SK-N-SH treated with all-trans-retinoic acid at 6 μM for 48 hours (cell line): Measurements from ENCODE around the gene CYP4A22.

Experiments
- ATAC-seq: fragments of 200-7000 bp; cut with Tn5 transposase; 3 replicates; pipeline ENCODE4 v1.9.1; 2020; ENCODE audit warnings: mild to moderate bottlenecking, moderate library complexity
- BACH2 ChIP-seq: fragments of 250-450 bp; sonication (Bioruptor Pico); IDR thresholded peaks from 2 replicates; pipeline ENCODE4 v1.9.0; 2021; ENCODE audit warnings: mild to moderate bottlenecking, borderline replicate concordance
- CREB5 ChIP-seq: fragments of 250-450 bp; sonication (Bioruptor Pico); IDR thresholded peaks from 2 replicates; pipeline ENCODE4 v1.5.1; 2020; ENCODE audit warnings: low read depth, mild to moderate bottlenecking, moderate library complexity
- CSDC2 ChIP-seq: fragments of 250-450 bp; sonication (Bioruptor Pico); IDR thresholded peaks from 2 replicates; pipeline ENCODE4 v1.5.0; 2020; ENCODE audit warnings: mild to moderate bottlenecking, moderate library complexity
- CSRNP3 ChIP-seq: fragments of 250-450 bp; sonication (Bioruptor Pico); IDR thresholded peaks from 2 replicates; pipeline ENCODE4 v1.5.1; 2021; ENCODE audit warnings: mild to moderate bottlenecking, moderate library complexity
- ESRRG ChIP-seq: fragments of 250-450 bp; sonication (Bioruptor Pico); IDR thresholded peaks from 2 replicates; pipeline ENCODE4 v1.6.1; 2021; ENCODE audit warnings: mild to moderate bottlenecking
- GLIS3 ChIP-seq: fragments of 250-450 bp; sonication (Bioruptor Pico); IDR thresholded peaks from 2 replicates; pipeline ENCODE4 v1.5.0; 2020; ENCODE audit warnings: mild to moderate bottlenecking, moderate library complexity
- ISL1 ChIP-seq: fragments of 250-450 bp; sonication (Bioruptor Pico); IDR thresholded peaks from 2 replicates; pipeline ENCODE4 v2.1.2; 2022; ENCODE audit warnings: mild to moderate bottlenecking, moderate library complexity
- OSR1 ChIP-seq: fragments of 250-450 bp; sonication (Bioruptor Pico); IDR thresholded peaks from 2 replicates; pipeline ENCODE4 v1.8.0; 2022; ENCODE audit warnings: moderate library complexity, mild to moderate bottlenecking, inconsistent platforms
- PPARA ChIP-seq: fragments of 250-450 bp; sonication (Bioruptor Pico); IDR thresholded peaks from 2 replicates; pipeline ENCODE4 v1.5.0; 2020; ENCODE audit warnings: mild to moderate bottlenecking, borderline replicate concordance
- RARB ChIP-seq: fragments of 250-450 bp; sonication (Bioruptor Pico); IDR thresholded peaks from 2 replicates; pipeline ENCODE4 v1.8.0; 2021; ENCODE audit warnings: mild to moderate bottlenecking, moderate library complexity
- SNAI2 ChIP-seq: fragments of 250-450 bp; sonication (Bioruptor Pico); IDR thresholded peaks from 2 replicates; pipeline ENCODE4 v1.5.0; 2020; ENCODE audit warnings: mild to moderate bottlenecking, moderate library complexity
- TOX ChIP-seq: fragments of 250-450 bp; sonication (Bioruptor Pico); IDR thresholded peaks from 2 replicates; pipeline ENCODE4 v1.8.0; 2021; ENCODE audit warnings: mild to moderate bottlenecking, moderate library complexity, borderline replicate concordance
- ZFP3 ChIP-seq: fragments of 250-450 bp; sonication (Bioruptor Pico); IDR thresholded peaks from 2 replicates; pipeline ENCODE4 v1.5.0; 2020; ENCODE audit warnings: mild to moderate bottlenecking, moderate library complexity
- ZNF565 ChIP-seq: fragments of 450-650 bp; formaldehyde crosslinking; conservative IDR thresholded peaks from 2 replicates; pipeline ENCODE4 v1.5.0; 2020; ENCODE audit warnings: low read depth, mild to moderate bottlenecking, moderate library complexity
- ZNF8 ChIP-seq: fragments of 450-650 bp; formaldehyde crosslinking; IDR thresholded peaks from 2 replicates; pipeline ENCODE4 v1.5.0; 2020; ENCODE audit warnings: mild to moderate bottlenecking, moderate library complexity
- TF ChIP-seq, protein P1 (sequence below): fragments of 250-450 bp; sonication (Bioruptor Pico); IDR thresholded peaks from 2 replicates; pipeline ENCODE4 v1.8.0; 2020; ENCODE audit warnings: mild to moderate bottlenecking, moderate library complexity, borderline replicate concordance
- TF ChIP-seq, protein P2 (sequence below): fragments of 250-450 bp; sonication (Bioruptor Pico); IDR thresholded peaks from 2 replicates; pipeline ENCODE4 v1.5.0; 2020; ENCODE audit warnings: mild to moderate bottlenecking, moderate library complexity

The CYP4A22 gene

GRCh38 chr1:47137198-47137597 lies at the start of gene CYP4A22:
Gene CYP4A22, plus strand, starts transcription at chr1:47137441. Its CDS starts 45 bp downstream, at chr1:47137486.
- ATAC-seq: no peak
- TF ChIP-seq RARB (CRISPR knock-in tag) (no peak), TOX (CRISPR knock-in tag) (no peak), PPARA (CRISPR knock-in tag) (no peak), ZNF565 (CRISPR knock-in tag) (no peak), ZFP3 (CRISPR knock-in tag) (no peak), OSR1 (no peak)
- TF ChIP-seq, protein P1, sequence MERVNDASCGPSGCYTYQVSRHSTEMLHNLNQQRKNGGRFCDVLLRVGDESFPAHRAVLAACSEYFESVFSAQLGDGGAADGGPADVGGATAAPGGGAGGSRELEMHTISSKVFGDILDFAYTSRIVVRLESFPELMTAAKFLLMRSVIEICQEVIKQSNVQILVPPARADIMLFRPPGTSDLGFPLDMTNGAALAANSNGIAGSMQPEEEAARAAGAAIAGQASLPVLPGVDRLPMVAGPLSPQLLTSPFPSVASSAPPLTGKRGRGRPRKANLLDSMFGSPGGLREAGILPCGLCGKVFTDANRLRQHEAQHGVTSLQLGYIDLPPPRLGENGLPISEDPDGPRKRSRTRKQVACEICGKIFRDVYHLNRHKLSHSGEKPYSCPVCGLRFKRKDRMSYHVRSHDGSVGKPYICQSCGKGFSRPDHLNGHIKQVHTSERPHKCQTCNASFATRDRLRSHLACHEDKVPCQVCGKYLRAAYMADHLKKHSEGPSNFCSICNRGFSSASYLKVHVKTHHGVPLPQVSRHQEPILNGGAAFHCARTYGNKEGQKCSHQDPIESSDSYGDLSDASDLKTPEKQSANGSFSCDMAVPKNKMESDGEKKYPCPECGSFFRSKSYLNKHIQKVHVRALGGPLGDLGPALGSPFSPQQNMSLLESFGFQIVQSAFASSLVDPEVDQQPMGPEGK (CRISPR knock-in tag): no peak

GRCh38 chr1:47089356-47089755 lies 47.9 kb upstream of the CYP4A22 start:
- peak; percentile 67; the same call in 2 of the 3 replicates for ATAC-seq

- ATAC-seq: peak; percentile 39; the same call in 2 of the 3 replicates
Measured at GRCh38 chr1:47091476-47091875, 45.8 kb upstream of the CYP4A22 start.

DNA sequence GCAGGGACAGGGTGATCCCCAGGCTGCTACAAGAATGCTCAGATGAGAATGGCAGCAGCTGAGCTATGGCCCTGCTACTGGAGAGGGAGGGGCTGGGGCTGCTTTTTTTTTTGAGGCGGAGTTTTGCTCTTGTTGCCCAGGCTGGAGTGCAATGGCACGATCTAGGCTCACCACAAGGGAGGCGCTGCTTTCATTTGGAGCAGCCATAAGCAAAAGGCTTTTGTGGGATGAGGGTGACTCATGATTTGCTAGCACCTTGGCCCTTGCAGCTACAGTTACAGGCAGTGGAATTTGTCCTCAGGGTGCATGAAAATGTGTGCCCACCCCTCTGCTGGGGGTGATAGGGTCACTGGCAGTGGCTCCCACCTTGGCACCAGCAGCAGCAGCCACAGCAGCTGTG lies 32.4 kb upstream of the CYP4A22 start:
- ATAC-seq: no peak

More for the DNA sequence above, 32.4 kb upstream of the CYP4A22 start:
- TF ChIP-seq TOX (CRISPR knock-in tag) (no peak), ZNF8 (CRISPR knock-in tag) (no peak), CREB5 (CRISPR knock-in tag) (no peak), ZFP3 (CRISPR knock-in tag) (no peak), BACH2 (CRISPR knock-in tag) (no peak), PPARA (CRISPR knock-in tag) (no peak), GLIS3 (CRISPR knock-in tag) (no peak), SNAI2 (no peak), CSRNP3 (CRISPR knock-in tag) (no peak), CSDC2 (no peak), ESRRG (no peak), ISL1 (CRISPR knock-in tag) (no peak)
- TF ChIP-seq, protein P2, sequence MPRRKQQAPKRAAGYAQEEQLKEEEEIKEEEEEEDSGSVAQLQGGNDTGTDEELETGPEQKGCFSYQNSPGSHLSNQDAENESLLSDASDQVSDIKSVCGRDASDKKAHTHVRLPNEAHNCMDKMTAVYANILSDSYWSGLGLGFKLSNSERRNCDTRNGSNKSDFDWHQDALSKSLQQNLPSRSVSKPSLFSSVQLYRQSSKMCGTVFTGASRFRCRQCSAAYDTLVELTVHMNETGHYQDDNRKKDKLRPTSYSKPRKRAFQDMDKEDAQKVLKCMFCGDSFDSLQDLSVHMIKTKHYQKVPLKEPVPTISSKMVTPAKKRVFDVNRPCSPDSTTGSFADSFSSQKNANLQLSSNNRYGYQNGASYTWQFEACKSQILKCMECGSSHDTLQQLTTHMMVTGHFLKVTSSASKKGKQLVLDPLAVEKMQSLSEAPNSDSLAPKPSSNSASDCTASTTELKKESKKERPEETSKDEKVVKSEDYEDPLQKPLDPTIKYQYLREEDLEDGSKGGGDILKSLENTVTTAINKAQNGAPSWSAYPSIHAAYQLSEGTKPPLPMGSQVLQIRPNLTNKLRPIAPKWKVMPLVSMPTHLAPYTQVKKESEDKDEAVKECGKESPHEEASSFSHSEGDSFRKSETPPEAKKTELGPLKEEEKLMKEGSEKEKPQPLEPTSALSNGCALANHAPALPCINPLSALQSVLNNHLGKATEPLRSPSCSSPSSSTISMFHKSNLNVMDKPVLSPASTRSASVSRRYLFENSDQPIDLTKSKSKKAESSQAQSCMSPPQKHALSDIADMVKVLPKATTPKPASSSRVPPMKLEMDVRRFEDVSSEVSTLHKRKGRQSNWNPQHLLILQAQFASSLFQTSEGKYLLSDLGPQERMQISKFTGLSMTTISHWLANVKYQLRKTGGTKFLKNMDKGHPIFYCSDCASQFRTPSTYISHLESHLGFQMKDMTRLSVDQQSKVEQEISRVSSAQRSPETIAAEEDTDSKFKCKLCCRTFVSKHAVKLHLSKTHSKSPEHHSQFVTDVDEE (CRISPR knock-in tag): no peak
- TF ChIP-seq, protein P1 (CRISPR knock-in tag): no peak
